ENCODE measurements around the gene ASCC1.

GRCh38 chr10:72072046-72072445 lies 144.0 kb downstream of the ASCC1 start:
- no peak for TF ChIP-seq CTCF (IDR thresholded peaks at IDR 0.05; ENCODE audit: insufficient read depth, low read depth, low read length)
- no peak for TF ChIP-seq EZH2 (IDR thresholded peaks at IDR 0.05; ENCODE audit: insufficient read depth, low read length)
